Measurements from ENCODE around the gene NDUFB4. TPM values are rescaled to one million over a fixed set of nuclear protein-coding genes. Genes with fewer than 3 reads are reported as not detected.
A peak's percentile ranks its signal among the peaks of the same experiment; 100 is the strongest.
"Not testable (repeated sequence)": the region's sequence is repeated elsewhere in the genome, so short reads cannot be mapped to it uniquely, and the experiment has no call there.

The NDUFB4 gene
- total RNA-seq, 1 donor = 40.1 TPM

GRCh38 chr3:120636795-120637401 lies 40.8 kb downstream of the NDUFB4 start:
- no peak for DNase-seq (ENCODE audit: low read depth in 2 of 3, low spot score in 2 of 3)

GRCh38 chr3:120637851-120638559 lies 41.9 kb downstream of the NDUFB4 start:
- DNase-seq (ENCODE audit: low read depth in 2 of 3, low spot score in 2 of 3) = peak in 1 of 3 donors; percentile 43

GRCh38 chr3:120638820-120639219 lies 42.7 kb downstream of the NDUFB4 start:
- not testable (repeated sequence) for DNase-seq (ENCODE audit: low read depth in 2 of 3, low spot score in 2 of 3)

- DNase-seq (ENCODE audit: low read depth in 2 of 3, low spot score in 2 of 3) = no peak
These were observed 44.1 kb downstream of the NDUFB4 start for GRCh38 chr3:120640231-120640630.

GRCh38 chr3:120641696-120642246 lies 45.6 kb downstream of the NDUFB4 start:
- DNase-seq (ENCODE audit: low read depth in 2 of 3, low spot score in 2 of 3) = no peak

GRCh38 chr3:120642368-120642948 lies 46.3 kb downstream of the NDUFB4 start:
- DNase-seq (ENCODE audit: low read depth in 2 of 3, low spot score in 2 of 3) = peak in 2 of 3 donors; percentile 84 to 91

GRCh38 chr3:120645083-120645845 lies 49.1 kb downstream of the NDUFB4 start:
- no peak for DNase-seq (ENCODE audit: low read depth in 2 of 3, low spot score in 2 of 3)

GRCh38 chr3:120646771-120647432 lies 50.8 kb downstream of the NDUFB4 start:
- peak in 1 of 3 donors; percentile 9 for DNase-seq (ENCODE audit: low read depth in 2 of 3, low spot score in 2 of 3)

- DNase-seq (ENCODE audit: low read depth in 2 of 3, low spot score in 2 of 3) = no peak
These were observed 52.2 kb downstream of the NDUFB4 start for GRCh38 chr3:120648290-120648689.

- no peak for DNase-seq (ENCODE audit: low read depth in 2 of 3, low spot score in 2 of 3)
These were observed 53.7 kb downstream of the NDUFB4 start for GRCh38 chr3:120649830-120650233.

- DNase-seq (ENCODE audit: low read depth in 2 of 3, low spot score in 2 of 3) = no peak
These were observed 54.2 kb downstream of the NDUFB4 start for GRCh38 chr3:120650311-120650710.

Other genes starting within 250 kb of the NDUFB4 start
- gene LRRC58, start 247.0 kb upstream of the NDUFB4 start, total RNA-seq = 18.0 TPM
- gene FSTL1, start 145.3 kb upstream of the NDUFB4 start, total RNA-seq = 25.9 TPM
- gene HGD, start 85.9 kb downstream of the NDUFB4 start, total RNA-seq = not detected
- gene RABL3, start 146.2 kb downstream of the NDUFB4 start, total RNA-seq = 5.1 TPM
- 7.0 TPM for gene GTF2E1, start 146.4 kb downstream of the NDUFB4 start, total RNA-seq